Activated T-cell treated with anti-CD3 and anti-CD28 coated beads, Interleukin-2, amount 50 U/mL, for 1 hour (primary cell): ENCODE measurements around the gene MFGE8.
A peak's percentile ranks its signal among the peaks of the same experiment; 100 is the strongest.

Experiments used
- DNase-seq: peaks from one replicate; pipeline ENCODE4 v3.0.0-alpha.2; 2020

The MFGE8 gene

DNA sequence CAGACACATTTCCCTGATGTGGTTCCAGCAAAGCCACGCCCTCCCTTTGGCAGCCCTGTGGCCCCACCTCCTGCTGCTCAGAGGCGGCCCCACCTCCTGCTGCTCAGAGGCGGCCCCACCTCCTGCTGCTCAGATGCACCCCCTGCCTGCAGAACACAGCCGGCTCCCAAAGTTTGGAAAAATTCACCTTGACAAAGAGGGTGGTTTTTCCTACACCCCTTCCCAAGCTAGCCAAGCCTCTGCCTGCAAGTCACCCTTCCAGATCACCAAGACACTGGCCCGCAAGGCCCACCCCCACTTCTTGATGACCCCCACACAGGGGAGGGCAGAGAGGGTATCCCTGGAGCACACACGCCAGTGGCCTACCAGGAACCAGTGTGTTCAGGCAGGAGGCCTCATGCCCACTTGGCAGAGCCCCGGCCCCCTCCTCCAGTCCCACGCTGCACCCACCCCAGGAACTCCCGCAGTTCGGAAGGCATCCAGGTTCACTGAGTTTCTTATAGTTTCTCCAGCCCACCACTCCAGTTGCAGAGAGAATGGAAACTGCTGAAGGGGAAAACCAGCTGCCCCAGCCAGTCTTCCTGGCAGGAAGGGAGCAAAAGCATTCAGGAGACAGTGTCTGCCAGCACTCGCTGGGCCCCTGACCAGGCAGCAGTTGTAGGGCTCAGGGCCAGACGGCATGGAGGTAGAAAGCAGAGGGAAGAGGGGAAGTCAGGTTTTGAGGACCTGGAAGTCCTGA lies 15.6 kb downstream of the MFGE8 start:
- DNase-seq: peak; percentile 82

DNA sequence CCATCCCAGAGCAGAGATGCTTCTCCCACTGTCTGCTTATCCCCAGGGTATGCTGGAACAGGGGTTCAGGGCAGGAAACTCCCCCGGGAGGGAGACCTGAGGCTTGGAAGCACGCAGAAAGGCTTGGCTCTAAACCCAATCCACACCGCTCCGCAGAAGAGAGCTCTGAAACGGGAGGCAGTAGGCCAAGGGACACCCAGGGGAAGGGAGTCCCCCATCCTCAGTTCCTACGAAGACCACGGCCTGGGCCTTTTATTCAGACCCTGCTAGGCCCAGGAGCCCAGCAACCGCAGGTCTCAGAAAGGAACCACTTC lies 16.1 kb downstream of the MFGE8 start:
- no peak for DNase-seq

DNA sequence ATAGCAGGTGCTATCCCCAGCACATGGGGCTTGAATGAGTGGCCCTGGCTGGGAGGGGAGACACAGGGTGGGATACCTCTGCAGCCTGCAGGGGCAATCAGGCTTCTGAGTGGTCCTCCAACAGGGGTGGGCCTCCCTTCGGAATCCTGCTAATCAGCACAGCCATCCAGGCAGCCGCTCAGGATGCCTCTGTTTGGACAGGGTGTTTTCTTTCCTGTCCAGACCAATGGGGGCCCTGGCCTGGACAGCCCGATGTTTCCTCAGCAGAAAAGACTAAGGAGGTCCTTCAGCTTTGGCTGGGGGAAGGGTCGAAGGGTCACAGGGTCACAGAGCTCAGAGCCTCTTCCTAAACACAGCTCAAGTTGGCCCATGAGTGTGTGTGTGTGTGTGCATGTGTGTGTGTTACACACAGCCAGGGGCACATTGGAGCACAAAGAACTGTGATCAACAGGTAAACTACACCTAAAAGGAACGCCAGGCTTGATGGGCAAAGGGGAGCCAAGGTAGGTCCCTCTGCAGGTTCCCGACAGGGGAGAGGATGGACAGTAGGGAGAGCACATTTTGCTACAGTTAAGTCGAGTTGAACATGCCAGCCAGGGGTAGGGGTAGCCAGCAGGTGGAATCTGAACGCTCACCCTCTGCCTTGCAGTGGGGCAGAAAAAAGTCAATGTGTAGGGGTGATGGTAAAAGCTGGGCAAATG lies 16.7 kb downstream of the MFGE8 start:
- DNase-seq: no peak

DNA sequence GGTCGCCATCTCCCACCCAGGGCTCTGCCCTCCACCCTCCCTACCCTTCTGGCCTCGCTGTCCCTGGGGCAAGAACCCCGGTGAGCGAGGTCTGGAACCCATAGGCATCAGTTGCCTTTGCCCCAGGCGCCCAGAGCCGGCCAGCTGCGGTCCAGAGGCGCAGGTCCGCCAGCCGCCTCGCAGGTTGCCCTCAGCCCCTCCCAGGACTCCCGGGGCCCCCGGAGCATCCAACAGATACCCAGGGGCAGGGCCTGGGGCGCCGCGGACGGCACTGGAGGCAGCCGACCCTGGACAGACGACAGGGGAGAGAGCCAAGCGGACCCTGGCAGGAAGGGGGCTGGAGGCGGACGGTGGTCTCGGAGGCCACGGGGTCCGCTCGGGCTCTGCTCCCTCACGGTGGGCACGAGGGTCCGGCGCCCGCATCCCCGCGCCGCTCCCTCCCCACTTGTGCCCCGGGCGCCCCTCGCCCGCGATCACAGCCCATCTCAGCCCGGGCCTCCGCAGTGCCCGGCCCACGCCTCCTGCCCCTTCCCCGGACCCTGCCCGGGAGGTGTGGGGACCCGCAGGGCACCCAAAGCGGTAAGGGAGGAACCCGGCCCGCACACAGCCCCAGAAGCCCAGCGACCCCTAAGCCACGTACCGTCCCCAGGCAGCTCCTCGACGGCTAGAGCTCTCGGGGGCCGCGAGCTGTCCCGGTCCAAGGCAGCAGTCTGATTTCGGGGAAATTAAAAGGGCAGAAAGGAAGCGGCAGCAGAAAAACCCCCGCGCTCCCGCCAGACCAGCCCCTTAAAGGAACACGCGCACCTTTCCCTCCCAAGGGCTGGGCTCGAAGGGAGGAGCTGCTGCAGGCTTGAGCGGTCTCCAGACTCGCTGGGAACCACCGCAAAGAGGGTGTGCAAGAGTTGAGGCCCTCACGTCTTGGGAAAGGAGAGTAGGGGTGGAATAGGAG lies 18.1 kb downstream of the MFGE8 start, which contains the start of gene HAPLN3:
HAPLN3 (minus strand) TSS at position 726 of the 949 bp plus-strand sequence. CDS start 8,246 bp downstream, outside the sequence.
- peak; percentile 60 for DNase-seq

DNA sequence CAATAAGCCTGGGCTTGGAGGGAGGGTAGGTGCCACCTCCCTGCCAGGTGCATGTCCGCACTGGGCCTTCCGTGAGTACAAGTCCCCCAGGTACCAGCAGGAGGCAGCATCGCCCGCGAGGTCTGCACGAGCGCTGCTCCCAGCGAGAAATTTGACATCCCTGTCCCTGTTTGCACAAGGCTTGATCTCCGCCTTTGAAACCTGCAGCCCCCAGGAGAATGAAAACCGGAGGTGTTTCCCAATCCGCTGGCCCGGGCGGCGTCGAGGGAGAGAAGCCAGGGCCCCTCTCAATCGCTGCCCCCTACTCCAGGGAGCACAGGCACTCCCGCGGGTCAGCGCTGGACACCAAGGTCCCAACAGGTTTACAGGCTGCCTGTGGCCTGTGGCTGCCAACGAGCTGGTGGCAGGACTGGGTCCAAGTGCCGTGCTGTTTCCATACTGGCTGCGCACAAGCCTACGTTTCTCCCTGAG lies 18.8 kb downstream of the MFGE8 start:
- DNase-seq: peak; percentile 92

DNA sequence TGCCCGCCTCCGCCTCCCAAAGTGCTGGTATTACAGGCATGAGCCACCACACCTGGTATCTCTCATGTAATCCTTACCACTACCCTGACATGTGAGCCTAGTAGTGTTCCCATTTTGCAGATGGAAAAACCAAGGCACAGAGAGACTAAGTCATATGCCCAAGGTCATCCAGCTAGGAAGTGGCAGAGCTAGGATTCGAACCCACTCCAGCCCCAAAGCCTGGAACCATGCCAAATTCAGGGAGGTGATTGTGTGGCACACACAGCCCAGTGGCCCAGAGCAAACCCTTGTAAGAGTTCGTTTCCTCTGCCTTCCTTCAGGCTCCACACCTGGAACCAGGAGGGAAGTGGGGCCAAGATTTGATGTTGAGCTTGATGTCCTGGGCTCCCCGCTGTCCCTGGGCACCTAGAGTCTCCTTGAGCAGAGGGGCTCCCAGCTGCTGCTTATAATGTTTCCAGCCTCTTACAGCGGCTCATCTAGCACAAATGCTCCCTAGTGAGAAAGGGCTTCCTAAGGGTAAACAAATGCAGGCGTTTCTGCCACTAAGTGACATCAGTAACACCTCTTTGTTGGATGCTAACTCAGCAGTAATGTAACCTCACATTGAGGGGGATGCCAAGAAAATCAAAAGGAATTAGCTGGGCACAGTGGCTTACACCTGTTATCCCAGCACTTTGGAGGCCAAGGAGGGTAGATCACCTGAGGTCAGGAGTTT lies 21.5 kb downstream of the MFGE8 start:
- no peak for DNase-seq

DNA sequence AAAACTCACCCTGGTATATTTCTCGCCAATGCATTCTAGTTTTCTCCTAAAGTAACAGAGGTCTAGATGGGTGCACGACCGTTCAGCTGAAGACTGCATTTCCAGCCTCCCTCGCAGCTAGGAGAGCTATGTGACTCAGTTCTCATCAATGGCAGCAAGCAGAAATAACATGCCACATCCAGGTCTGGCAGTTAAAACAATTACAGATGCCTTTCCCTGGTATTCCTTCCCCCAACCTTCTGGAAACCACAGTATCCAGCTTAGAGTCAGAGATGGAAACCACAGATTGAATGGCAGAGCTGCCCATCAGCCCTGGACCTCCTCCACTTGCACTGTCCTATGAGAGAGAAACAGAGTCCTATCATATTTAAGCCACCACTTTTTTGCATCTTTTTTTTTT lies 22.7 kb downstream of the MFGE8 start:
- DNase-seq: no peak

DNA sequence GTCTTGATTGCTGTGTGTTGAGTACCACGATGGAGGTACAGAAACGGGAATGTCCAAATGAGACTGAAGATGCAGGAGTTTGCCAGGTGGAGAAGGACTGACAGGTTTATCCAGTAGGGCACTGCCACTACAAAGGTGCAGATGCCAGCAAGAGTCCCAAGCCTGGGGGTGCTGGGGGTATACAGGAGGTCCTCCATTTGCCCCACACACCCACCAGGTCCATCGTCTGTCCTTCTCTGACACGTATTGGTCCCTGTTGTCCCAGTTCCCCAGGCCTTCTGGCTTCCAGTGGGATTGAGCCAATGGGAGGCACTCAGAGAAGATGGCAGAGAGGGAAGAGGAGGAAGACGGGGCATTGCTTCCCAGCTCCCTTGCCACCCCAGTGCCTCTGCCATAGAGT lies 24.5 kb downstream of the MFGE8 start:
- DNase-seq: no peak

DNA sequence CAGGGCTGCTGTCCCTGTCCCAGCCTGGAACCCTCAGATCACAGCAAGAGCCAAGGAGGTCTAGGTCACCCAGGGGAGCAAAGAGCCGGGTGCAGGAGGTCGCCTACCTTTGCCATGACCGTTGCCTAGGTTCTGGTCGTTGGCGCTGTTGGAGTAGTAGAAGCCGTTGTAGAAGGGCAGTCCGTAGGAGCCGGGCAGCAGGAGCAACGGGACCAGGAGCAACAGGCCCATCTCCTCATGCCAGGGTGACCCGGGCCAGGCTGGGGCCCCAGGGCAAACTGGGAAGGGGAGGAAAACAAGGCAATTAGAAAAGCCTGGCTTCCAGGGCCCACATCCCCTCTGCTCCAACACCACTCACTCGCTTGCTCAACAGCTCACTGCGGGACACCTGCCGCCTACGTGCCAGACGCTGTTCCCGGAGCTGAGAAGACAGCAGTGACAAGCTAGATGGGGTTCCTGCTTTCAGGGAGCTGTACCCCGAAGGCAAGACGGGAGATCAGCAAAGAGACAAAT lies 26.1 kb downstream of the MFGE8 start:
- no peak for DNase-seq

DNA sequence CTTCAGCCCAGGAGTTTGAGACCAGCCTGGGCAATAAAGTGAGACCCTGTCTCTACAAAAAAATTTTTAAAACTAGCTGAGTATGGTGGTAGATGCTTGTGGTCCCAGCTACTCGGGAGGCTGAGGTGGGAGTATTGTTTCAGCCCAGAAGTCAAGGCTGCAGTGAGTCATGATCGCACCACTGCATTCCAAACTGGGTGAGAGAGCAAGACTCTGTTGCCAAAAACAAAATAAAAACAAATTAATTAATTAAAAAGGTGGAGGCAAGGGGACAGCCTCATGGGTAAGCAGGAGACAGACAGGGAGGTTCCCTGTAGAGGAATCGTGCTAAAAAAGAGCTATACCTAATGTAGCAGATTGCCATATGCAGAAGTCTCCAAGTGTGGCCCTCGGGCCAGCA lies 30.4 kb downstream of the MFGE8 start:
- no peak for DNase-seq

DNA sequence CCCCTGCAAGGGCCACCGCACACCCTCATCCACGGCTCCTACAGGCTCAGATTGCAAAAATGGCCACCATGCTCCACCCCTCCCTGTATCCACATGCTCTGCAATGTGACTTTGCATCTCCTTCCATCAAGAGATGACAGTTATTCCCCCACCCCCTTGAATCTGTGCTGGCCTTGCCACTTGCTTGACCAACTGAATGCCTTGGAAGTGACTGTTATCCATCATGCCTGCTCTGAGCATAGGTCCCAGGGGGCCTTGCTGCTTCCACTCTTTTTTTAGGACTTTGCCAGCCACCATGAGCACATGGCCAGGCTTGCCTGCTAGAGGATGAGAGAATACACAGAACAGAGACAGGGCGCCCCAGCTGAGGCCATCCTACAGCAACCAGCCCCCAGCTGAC lies 31.4 kb downstream of the MFGE8 start:
- no peak for DNase-seq

DNA sequence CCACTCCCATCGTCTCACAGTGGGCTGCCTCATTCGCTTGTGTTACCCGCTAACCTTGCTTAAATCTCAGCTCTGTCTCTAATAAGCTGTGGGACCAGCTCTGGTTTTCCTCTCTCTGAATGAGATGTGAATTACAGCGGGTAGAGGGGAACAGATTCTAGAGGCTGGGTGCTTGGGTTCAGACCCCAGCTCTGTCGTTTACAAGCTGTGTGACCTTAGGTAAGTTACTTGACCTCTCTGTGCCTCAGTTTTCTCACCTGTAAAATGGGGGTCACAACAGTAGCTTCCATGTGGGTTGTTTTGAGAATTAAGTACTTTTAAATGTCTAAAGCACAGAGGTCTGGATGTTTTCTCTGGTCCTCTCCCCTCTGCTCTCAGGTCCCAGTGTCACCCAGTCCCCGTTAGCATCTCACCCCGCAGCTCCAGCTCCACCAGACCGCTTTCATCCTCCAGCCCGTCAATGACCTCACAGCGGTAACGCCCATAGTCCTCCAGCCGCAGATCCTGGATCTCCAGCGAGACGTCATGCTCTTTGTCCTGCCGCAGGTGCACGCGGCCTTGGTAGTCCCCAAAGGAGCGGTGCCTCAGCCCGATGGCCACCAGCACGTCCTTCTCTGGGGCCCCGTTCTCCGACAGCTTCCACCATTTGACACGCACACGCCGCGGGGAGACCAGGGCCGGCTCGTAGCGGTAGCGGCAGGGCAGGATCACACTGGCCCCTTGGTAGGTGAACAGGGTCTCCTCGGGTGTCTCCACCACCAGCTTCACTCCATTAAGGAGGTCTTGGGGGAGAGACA lies 32.0 kb downstream of the MFGE8 start:
- DNase-seq: no peak

DNA sequence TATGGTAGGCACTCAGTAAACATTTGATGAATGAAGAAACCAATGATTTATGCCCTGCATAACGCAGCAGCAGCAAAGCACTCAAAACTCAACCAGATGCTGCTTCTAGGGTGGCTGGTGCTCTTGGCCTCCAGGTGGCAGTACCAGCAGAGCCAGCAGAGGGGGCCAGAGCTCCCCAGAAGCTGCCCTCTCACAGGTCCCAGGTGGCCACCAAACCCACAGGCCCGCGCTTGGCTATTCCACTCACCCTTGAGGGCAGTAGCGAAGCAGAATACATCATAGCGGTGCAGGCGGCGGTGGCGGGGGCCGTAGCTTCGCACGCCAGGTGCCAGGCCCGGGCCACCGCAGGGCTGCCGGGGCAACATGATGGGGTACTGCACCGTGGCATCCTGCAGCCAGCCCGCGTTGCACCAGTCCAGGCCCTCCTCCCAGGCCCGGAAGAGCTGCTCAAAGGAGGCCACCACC lies 34.4 kb downstream of the MFGE8 start:
- peak; percentile 45 for DNase-seq

DNA sequence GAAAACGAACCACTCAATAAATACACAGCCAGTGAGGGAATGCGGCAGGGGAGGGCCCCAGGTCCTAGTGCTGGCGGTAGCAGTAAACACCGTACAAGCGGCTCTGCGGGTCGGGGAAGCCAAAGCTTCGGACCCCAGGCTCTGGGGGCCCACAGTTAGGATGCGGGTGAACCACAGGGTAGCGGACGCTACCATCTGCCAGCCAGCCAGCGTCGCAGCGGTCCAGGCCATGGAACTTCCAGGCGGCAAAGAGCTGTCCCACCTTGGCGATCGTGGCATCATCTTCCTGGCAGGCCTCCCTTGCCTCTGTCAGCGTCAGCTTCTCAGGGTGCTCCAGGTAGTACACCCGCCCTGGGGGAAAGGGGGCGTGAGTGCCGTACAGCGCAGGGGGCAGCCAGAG lies 35.3 kb downstream of the MFGE8 start:
- DNase-seq: no peak

DNA sequence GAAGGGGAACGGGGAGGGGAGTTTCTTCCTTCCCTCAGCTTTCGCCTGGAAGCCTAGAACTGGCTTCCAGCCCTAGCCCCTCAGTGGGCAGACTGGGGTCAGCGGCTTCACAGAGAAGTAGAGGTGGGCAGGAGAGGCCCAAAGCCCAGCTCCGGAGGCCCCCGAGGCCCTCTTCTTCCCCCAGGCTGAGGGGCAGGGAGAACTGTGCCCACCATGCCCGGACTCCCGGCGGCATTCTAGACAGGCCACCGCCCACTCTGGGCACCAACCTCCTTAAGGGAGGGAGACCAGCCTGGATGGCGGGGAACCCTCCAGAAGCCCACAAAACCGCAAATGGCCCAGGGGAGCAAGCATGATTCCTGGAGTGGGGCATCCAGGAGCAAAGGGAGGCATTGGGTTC lies 35.8 kb downstream of the MFGE8 start:
- DNase-seq: no peak

DNA sequence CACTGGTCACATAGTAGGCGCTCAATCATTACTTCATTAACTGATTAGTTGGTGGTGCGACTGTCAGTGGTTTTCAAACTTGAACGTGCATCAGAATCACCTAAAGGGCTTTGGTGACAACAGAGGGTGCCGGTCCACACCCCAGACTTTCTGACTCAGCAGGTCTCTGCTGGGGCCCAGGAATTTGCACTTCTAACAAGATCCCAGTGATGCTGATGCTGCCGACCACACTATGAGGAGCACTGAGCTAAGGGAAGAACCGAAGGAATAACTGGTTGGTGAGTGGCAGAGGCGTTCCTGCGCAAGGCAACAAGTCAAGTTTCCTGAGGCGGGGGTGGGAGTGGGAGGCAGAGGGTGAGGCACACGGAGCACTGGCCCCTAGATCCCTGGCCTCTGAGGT lies 36.6 kb downstream of the MFGE8 start:
- DNase-seq: no peak

DNA sequence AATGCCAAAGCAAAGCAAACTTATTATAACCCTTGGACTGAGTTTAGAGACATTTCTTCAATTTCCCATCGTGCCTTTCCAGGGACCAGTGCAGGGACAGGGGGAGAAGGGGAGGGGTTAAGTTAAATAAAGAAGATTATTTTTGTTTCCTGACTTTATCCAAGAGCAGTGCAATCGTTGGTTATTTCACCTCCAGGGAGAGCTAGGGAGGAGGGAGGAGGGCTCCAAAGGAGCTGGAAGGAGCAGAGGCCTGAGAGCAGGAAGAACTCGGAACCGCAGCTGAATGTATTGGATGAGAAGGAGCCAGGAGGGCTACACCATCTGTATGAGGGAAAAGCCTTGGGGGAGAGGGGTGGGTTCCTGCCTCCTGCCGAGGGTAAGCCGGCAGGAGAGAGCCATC lies 38.5 kb downstream of the MFGE8 start:
- DNase-seq: no peak

DNA sequence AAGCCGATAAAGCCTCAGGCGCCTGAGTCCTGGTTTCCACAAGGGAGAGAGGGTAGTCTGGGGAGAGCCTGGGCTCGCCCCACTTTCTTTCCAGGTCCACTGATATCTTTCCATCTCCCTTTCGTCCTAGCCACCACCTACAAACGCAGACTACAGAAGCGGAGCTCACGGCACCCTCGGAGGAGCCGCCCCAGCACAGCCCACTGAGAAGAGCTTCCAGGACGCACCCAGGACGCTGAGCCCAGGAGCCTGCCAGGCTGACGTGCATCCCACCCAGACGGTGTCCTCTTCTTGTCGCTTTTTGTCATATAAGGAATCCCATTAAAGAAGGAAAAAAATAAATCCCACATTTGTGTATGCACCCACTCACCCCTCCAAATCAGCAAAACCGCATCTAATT lies 38.9 kb downstream of the MFGE8 start:
- no peak for DNase-seq

DNA sequence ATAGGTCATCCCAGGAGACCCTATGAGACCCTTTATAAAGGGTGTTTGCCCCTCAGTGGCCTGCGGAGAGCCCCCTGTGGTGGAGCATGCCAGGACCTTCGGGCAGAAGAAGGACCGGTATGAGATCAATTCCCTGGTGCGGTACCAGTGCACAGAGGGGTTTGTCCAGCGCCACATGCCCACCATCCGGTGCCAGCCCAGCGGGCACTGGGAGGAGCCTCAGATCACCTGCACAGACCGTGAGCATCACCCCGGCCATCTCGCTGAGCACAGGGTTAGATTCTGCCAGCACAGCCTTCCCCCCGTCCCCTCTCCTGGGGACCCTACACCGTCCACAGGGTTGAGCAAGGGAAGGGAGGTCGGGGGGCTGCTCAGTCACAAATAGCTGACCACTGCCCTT lies 39.4 kb downstream of the MFGE8 start:
- DNase-seq: no peak

DNA sequence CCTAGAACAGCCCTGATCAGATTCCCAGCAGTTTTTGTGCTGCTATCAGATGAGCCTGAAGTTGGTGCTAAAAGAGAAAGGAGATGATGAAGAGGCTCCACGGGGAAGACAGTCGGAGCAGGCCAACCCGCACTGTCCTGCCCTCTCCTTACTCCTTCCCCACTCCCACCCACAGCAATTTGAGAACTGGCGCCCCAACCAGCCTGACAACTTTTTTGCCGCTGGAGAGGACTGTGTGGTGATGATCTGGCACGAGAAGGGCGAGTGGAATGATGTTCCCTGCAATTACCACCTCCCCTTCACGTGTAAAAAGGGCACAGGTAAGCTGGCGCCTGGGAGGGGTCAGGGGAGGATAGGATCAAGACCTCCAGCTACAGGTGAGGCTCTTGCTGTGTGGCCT lies 40.5 kb downstream of the MFGE8 start:
- DNase-seq: no peak

DNA sequence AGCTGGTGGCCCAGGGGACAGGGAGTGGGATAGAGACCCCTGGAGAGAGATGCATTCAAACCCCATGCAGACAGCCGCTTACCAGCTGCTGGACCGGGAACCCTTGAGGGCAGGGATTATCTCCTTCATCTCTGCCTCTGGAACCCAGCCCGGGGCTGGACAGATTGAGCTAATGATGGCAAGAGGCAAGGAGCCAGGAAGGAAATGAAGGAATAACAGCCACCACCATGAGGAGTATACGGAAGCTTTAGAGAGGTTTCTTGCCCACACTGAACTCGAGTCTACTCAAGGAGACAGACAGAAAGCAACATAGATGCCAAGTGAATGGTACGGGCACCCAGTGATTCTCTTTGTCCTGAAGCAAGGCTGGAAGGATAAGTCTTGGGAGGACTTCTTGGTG lies 41.1 kb downstream of the MFGE8 start:
- DNase-seq: no peak

DNA sequence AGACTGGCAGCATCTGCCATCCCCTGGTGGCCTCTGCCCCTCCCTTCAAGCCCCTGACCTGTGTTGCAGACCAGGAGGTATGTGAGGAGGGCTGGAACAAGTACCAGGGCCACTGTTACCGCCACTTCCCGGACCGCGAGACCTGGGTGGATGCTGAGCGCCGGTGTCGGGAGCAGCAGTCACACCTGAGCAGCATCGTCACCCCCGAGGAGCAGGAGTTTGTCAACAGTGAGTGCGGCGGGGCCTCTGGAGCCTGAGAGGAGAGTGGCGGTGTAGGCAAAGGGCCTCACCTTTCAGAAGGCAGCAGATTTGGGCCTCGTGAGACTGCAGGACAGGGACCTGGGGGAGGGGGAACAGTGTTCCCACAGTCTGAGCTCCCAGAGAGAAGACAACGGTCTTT lies 41.9 kb downstream of the MFGE8 start:
- DNase-seq: no peak
